HepG2 (cell line): Measurements from ENCODE around the gene ZNF8. TPM values are rescaled to one million over a fixed set of nuclear protein-coding genes. Genes with fewer than 3 reads are reported as not detected.

ENCODE experiments used
- BRF2 ChIP-seq: sonication (generic); formaldehyde crosslinking; IDR thresholded peaks from 2 replicates; pipeline ENCODE4 v1.8.1; 2022; ENCODE audit warnings: mild to moderate bottlenecking, missing genetic modification reagents
- CHCHD3 ChIP-seq: sonication (generic); formaldehyde crosslinking; IDR thresholded peaks from 2 replicates; pipeline ENCODE4 v1.8.0; 2022; ENCODE audit warnings: mild to moderate bottlenecking, missing genetic modification reagents, moderate library complexity
- CHD2 ChIP-seq: IDR thresholded peaks from 2 replicates; pipeline ENCODE4 v1.6.1; 2011; ENCODE audit warnings: low read depth, low read length, improper control_type of control experiment
- FOXA3 ChIP-seq: IDR thresholded peaks from 2 replicates; pipeline ENCODE4 v1.6.1; 2016; ENCODE audit warnings: missing genetic modification reagents, missing compliant biosample characterization
- HDAC6 ChIP-seq: fragments of 200-600 bp; sonication (generic); IDR thresholded peaks from 2 replicates; pipeline ENCODE4 v1.7.0; 2017; ENCODE audit warnings: mild to moderate bottlenecking, antibody characterized with exemption, low read length, low read depth
- HMG20B ChIP-seq: conservative IDR thresholded peaks from 2 replicates; pipeline ENCODE4 v1.6.1; 2016; ENCODE audit warnings: missing genetic modification reagents, missing compliant biosample characterization
- HNF1A ChIP-seq, 2 experiments: sonication (generic) in 1 of 2; formaldehyde crosslinking in 1 of 2; IDR thresholded peaks; 2 replicates each; pipeline versions ENCODE4 v1.4.0 to v1.6.1; 2016 to 2020; ENCODE audit warnings: borderline replicate concordance in 1 of 2, low read depth in 1 of 2, mild to moderate bottlenecking in 1 of 2, missing genetic modification reagents in 1 of 2
- MATR3 ChIP-seq: sonication (generic); formaldehyde crosslinking; IDR thresholded peaks from 2 replicates; pipeline ENCODE4 v1.4.0; 2020; ENCODE audit warnings: missing genetic modification reagents
- NFE2L1 ChIP-seq: sonication (generic); formaldehyde crosslinking; IDR thresholded peaks from 2 replicates; pipeline ENCODE4 v1.4.0; 2020; ENCODE audit warnings: missing genetic modification reagents, mild to moderate bottlenecking, borderline replicate concordance
- NKX3-1 ChIP-seq: sonication (generic); formaldehyde crosslinking; IDR thresholded peaks from 2 replicates; pipeline ENCODE4 v1.5.0; 2020; ENCODE audit warnings: missing genetic modification reagents
- PLRG1 ChIP-seq: fragments of 450-650 bp; conservative IDR thresholded peaks from 2 replicates; pipeline ENCODE4 v1.6.1; 2016
- SALL2 ChIP-seq: sonication (generic); formaldehyde crosslinking; IDR thresholded peaks from 2 replicates; pipeline ENCODE4 v1.8.1; 2023; ENCODE audit warnings: mild to moderate bottlenecking, missing genetic modification reagents, inconsistent platforms
- SOX6 ChIP-seq, 2 experiments: fragments of 450-650 bp in 1 of 2; sonication (generic) in 1 of 2; formaldehyde crosslinking in 1 of 2; IDR thresholded peaks; 2 replicates each; pipeline versions ENCODE4 v1.4.0 to v1.6.1; 2017 to 2020; ENCODE audit warnings: antibody characterized with exemption in 1 of 2, mild to moderate bottlenecking in 1 of 2, missing genetic modification reagents in 1 of 2
- SSRP1 ChIP-seq: IDR thresholded peaks from 2 replicates; pipeline ENCODE4 v1.6.1; 2016; ENCODE audit warnings: control low read depth
- THAP8 ChIP-seq: sonication (generic); formaldehyde crosslinking; IDR thresholded peaks from 2 replicates; pipeline ENCODE4 v1.5.1; 2020; ENCODE audit warnings: missing genetic modification reagents, mild to moderate bottlenecking, borderline replicate concordance
- WIZ ChIP-seq: sonication (generic); formaldehyde crosslinking; IDR thresholded peaks from 2 replicates; pipeline ENCODE4 v1.5.1; 2020; ENCODE audit warnings: mild to moderate bottlenecking, missing genetic modification reagents
- ZFP37 ChIP-seq: sonication (generic); formaldehyde crosslinking; IDR thresholded peaks from 2 replicates; pipeline ENCODE4 v1.4.0; 2020; ENCODE audit warnings: missing genetic modification reagents, borderline replicate concordance
- ZKSCAN5 ChIP-seq: sonication (generic); formaldehyde crosslinking; IDR thresholded peaks from 2 replicates; pipeline ENCODE4 v1.5.1; 2020; ENCODE audit warnings: mild to moderate bottlenecking, missing genetic modification reagents
- ZNF432 ChIP-seq: sonication (generic); formaldehyde crosslinking; IDR thresholded peaks from 2 replicates; pipeline ENCODE4 v1.5.0; 2020; ENCODE audit warnings: missing genetic modification reagents, mild to moderate bottlenecking, borderline replicate concordance
- ZNF563 ChIP-seq: sonication (generic); formaldehyde crosslinking; IDR thresholded peaks from 2 replicates; pipeline ENCODE4 v1.8.0; 2022; ENCODE audit warnings: mild to moderate bottlenecking, moderate library complexity, missing genetic modification reagents
- ZNF580 ChIP-seq: IDR thresholded peaks from 2 replicates; pipeline ENCODE4 v1.6.1; 2016; ENCODE audit warnings: low read depth, borderline replicate concordance
- ZNF788 ChIP-seq: sonication (generic); formaldehyde crosslinking; IDR thresholded peaks from 2 replicates; pipeline ENCODE4 v1.5.0; 2020; ENCODE audit warnings: mild to moderate bottlenecking, missing genetic modification reagents, borderline replicate concordance
- ZNF800 ChIP-seq: sonication (generic); formaldehyde crosslinking; IDR thresholded peaks from 2 replicates; pipeline ENCODE4 v1.4.0; 2020; ENCODE audit warnings: missing genetic modification reagents
- polyA plus RNA-seq, 8 experiments: library from polyadenylated mRNA; depleted of rRNA in 3 of 8; stranded (reverse) in 7 of 8; unstranded in 1 of 8; fragments of >200 nt; fragmentation: Illumina TruSeq in 4 of 8; extraction: Trizol in 4 of 8; gene quantifications; 2 replicates each; pipeline versions ENCODE4 v1.2.1 to v1.2.3, GENCODE V29; 2011 to 2016; ENCODE audit warnings: low read depth in 4 of 8, missing spikeins in 1 of 8, mixed read lengths in 1 of 8; ENCODE audit not compliant: insufficient read depth in 1 of 8
- total RNA-seq, 5 experiments: library from RNA; depleted of rRNA; stranded (reverse); fragments of >200 nt; fragmentation: Illumina TruSeq; extraction: Trizol; gene quantifications; 2 replicates each; pipeline ENCODE4 v1.2.3, GENCODE V29; 2016; ENCODE audit warnings: low read depth in 1 of 5

The ZNF8 gene
- total and polyA plus RNA-seq, 2 of the 13 experiments (the other 11 are each of a cell fraction or from before 2014, with no cell fraction given) = 3.1 to 3.3 TPM

GRCh38 chr19:58278541-58279041 lies at the start of gene ZNF8 (continued):
- TF ChIP-seq CHD2 (peak; percentile 67), ZFP37 (no peak), ZNF580 (CRISPR knock-in tag) (no peak), ZNF563 (CRISPR knock-in tag) (peak; percentile 73), THAP8 (CRISPR knock-in tag) (no peak), HMG20B (no peak), ZKSCAN5 (CRISPR knock-in tag) (no peak), ZNF800 (CRISPR knock-in tag) (no peak), NKX3-1 (CRISPR knock-in tag) (no peak), HDAC6 (no peak), CHCHD3 (no peak), BRF2 (CRISPR knock-in tag) (no peak; the same call in 1 of the 2 replicates), NFE2L1 (CRISPR knock-in tag) (no peak), ZNF432 (CRISPR knock-in tag) (no peak), SOX6 (IDR thresholded peaks at IDR 0.05) (no peak), SOX6 (CRISPR knock-in tag; IDR thresholded peaks at IDR 0.05) (peak; percentile 56; the same call in 1 of the 2 replicates), SALL2 (CRISPR knock-in tag) (no peak; the same call in 1 of the 2 replicates), MATR3 (CRISPR knock-in tag) (no peak), FOXA3 (CRISPR knock-in tag) (peak; percentile 22; the same call in 1 of the 2 replicates), PLRG1 (no peak), SSRP1 (CRISPR knock-in tag) (no peak), WIZ (CRISPR knock-in tag) (no peak), HNF1A (IDR thresholded peaks at IDR 0.05; ENCODE audit: low read depth) (no peak), HNF1A (CRISPR knock-in tag; IDR thresholded peaks at IDR 0.05; ENCODE audit: borderline replicate concordance) (peak; percentile 56), ZNF788 (CRISPR knock-in tag) (peak; percentile 73; the same call in 1 of the 2 replicates)
